Hepatocyte (in vitro differentiated cells): ENCODE measurements around the gene STIM2. TPM values are rescaled to one million over a fixed set of nuclear protein-coding genes. Genes with fewer than 3 reads are reported as not detected.

ENCODE experiments used
- DNase-seq: peaks from one replicate; pipeline ENCODE4 v3.0.0-alpha.2; 2016; ENCODE audit warnings: low spot score
- H2AFZ ChIP-seq: fragments of 200-600 bp; sonication (generic); 2 replicates; pipeline ENCODE4 v1.6.0; 2016; ENCODE audit warnings: antibody characterized with exemption, mild to moderate bottlenecking
- H3K27ac ChIP-seq: fragments of 200-600 bp; sonication (generic); 2 replicates; pipeline ENCODE4 v1.5.1; 2016; ENCODE audit warnings: mild to moderate bottlenecking
- H3K27me3 ChIP-seq: fragments of 200-600 bp; sonication (generic); 2 replicates; pipeline ENCODE4 v1.6.1; 2016
- H3K36me3 ChIP-seq: fragments of 200-600 bp; sonication (generic); replicated peaks from 2 replicates; pipeline ENCODE4 v1.5.1; 2016; ENCODE audit warnings: low read depth; ENCODE audit not compliant: insufficient read depth
- H3K4me1 ChIP-seq: fragments of 200-600 bp; sonication (generic); 2 replicates; pipeline ENCODE4 v1.5.1; 2016; ENCODE audit warnings: mild to moderate bottlenecking, moderate library complexity; ENCODE audit not compliant: insufficient read depth
- H3K4me2 ChIP-seq: fragments of 200-600 bp; sonication (generic); 2 replicates; pipeline ENCODE4 v1.6.0; 2016
- H3K4me3 ChIP-seq: fragments of 200-600 bp; sonication (generic); 2 replicates; pipeline ENCODE4 v1.5.1; 2016; ENCODE audit warnings: mild to moderate bottlenecking
- H3K79me2 ChIP-seq: fragments of 200-600 bp; sonication (generic); 2 replicates; pipeline ENCODE4 v1.6.0; 2017; ENCODE audit warnings: mild to moderate bottlenecking
- H3K9me2 ChIP-seq: fragments of 200-600 bp; sonication (generic); replicated peaks from 2 replicates; pipeline ENCODE4 v1.6.0; 2017; ENCODE audit warnings: mild to moderate bottlenecking; ENCODE audit not compliant: insufficient read depth
- H3K9me3 ChIP-seq: fragments of 200-600 bp; sonication (generic); 2 replicates; pipeline ENCODE4 v1.5.1; 2016; ENCODE audit warnings: low read depth, mild to moderate bottlenecking
- H4K20me1 ChIP-seq: fragments of 200-600 bp; sonication (generic); 2 replicates; pipeline ENCODE4 v1.6.0; 2016; ENCODE audit warnings: mild to moderate bottlenecking; ENCODE audit not compliant: insufficient read depth, poor library complexity, severe bottlenecking
- CTCF ChIP-seq: fragments of 200-600 bp; sonication (generic); IDR thresholded peaks from 2 replicates; pipeline ENCODE4 v1.5.1; 2016; ENCODE audit warnings: antibody characterized with exemption, mild to moderate bottlenecking; ENCODE audit not compliant: poor library complexity
- EZH2 ChIP-seq: fragments of 200-600 bp; sonication (generic); IDR thresholded peaks from 2 replicates; pipeline ENCODE4 v1.6.1; 2016; ENCODE audit warnings: antibody characterized with exemption, mild to moderate bottlenecking, borderline replicate concordance
- EZH2phosphoT487 ChIP-seq: fragments of 200-600 bp; sonication (generic); IDR thresholded peaks from one replicate; pipeline ENCODE4 v1.6.1; 2018; ENCODE audit warnings: antibody characterized with exemption, mild to moderate bottlenecking, low read depth, moderate library complexity; ENCODE audit not compliant: unreplicated experiment, severe bottlenecking
- WGBS: methylation state at CpG from one replicate; pipeline ENCODE4 v1.1.6; 2016; ENCODE audit warnings: low lambda C conversion rate; ENCODE audit errors: missing lambda C conversion rate; 5-methylcytosine and 5-hydroxymethylcytosine counted together
- polyA plus RNA-seq: library from polyadenylated mRNA; unstranded; fragments of >200 nt; fragmentation: Nextera tagmentation; extraction: Ambion mirVana; gene quantifications from 2 replicates; pipeline ENCODE4 v1.2.1, GENCODE V29; 2016
- total RNA-seq: library from RNA; depleted of rRNA; stranded (reverse); fragments of >200 nt; gene quantifications from 2 replicates; pipeline ENCODE4 v1.2.3, GENCODE V29; 2014

The STIM2 gene
- total and polyA plus RNA-seq, 2 experiments from 2014 or later = 13.2 to 17.0 TPM

- Histone ChIP-seq H4K20me1 (no peaks in the 10 kb centered on the region), H3K27me3 (no peaks in the 10 kb centered on the region), H3K9me2 (no peaks in the 10 kb centered on the region), H3K79me2 (peaks cover 25% of the 10 kb centered on the region), H3K4me3 (no peak overlapping the region), H2AFZ (no peak overlapping the region), H3K4me2 (no peak overlapping the region), H3K27ac (no peak overlapping the region), H3K36me3 (no peaks in the 10 kb centered on the region), H3K9me3 (no peaks in the 10 kb centered on the region), H3K4me1 (no peaks in the 10 kb centered on the region)
- WGBS = 54% methylated on average over 3 of the region's 3 CpGs
- DNase-seq = peak; percentile 5
- TF ChIP-seq EZH2 (no peak), EZH2phosphoT487 (no peak), CTCF (no peak)
Measured at GRCh38 chr4:26899991-26900390, 39.4 kb downstream of the STIM2 start.

GRCh38 chr4:26900765-26901164, 40.1 kb downstream of the STIM2 start:
- no peaks in the 10 kb centered on the region for H3K9me2 ChIP-seq
- no peaks in the 10 kb centered on the region for H3K4me1 ChIP-seq
- H3K27me3 ChIP-seq = no peaks in the 10 kb centered on the region
- H3K27ac ChIP-seq = no peak overlapping the region
- no peak for DNase-seq
- H3K4me2 ChIP-seq = no peak overlapping the region
- no peak overlapping the region for H3K4me3 ChIP-seq
- H4K20me1 ChIP-seq = no peaks in the 10 kb centered on the region
- peaks cover 20% of the 10 kb centered on the region for H3K79me2 ChIP-seq
- H2AFZ ChIP-seq = no peak overlapping the region
- WGBS = 86% methylated on average over 2 of the region's 2 CpGs
- no peaks in the 10 kb centered on the region for H3K36me3 ChIP-seq
- no peaks in the 10 kb centered on the region for H3K9me3 ChIP-seq
- no peak for TF ChIP-seq EZH2phosphoT487
- no peak for TF ChIP-seq EZH2

- Histone ChIP-seq H3K79me2 (peaks cover 19% of the 10 kb centered on the region), H3K9me3 (no peaks in the 10 kb centered on the region)
Measured at GRCh38 chr4:26905172-26905571, 44.5 kb downstream of the STIM2 start.

More at GRCh38 chr4:26905172-26905571, 44.5 kb downstream of the STIM2 start:
- H3K4me3 ChIP-seq = no peak overlapping the region
- no peak overlapping the region for H3K27ac ChIP-seq
- no peaks in the 10 kb centered on the region for H4K20me1 ChIP-seq
- H3K4me1 ChIP-seq = no peaks in the 10 kb centered on the region
- H3K36me3 ChIP-seq = no peaks in the 10 kb centered on the region
- H3K4me2 ChIP-seq = no peak overlapping the region
- no peaks in the 10 kb centered on the region for H3K27me3 ChIP-seq
- H2AFZ ChIP-seq = no peak overlapping the region
- TF ChIP-seq CTCF (no peak), EZH2phosphoT487 (no peak), EZH2 (no peak)
- 80% methylated on average over 2 of the region's 2 CpGs for WGBS
- no peaks in the 10 kb centered on the region for H3K9me2 ChIP-seq
- no peak for DNase-seq
